Testis (tissue), 2 donors: ENCODE results near the gene GAA.

Experiments used
- CTCF ChIP-seq, 3 experiments: fragments of 450-650 bp in 2 of 3; fragments of 200-600 bp in 1 of 3; sonication (generic) in 1 of 3; IDR thresholded peaks; one replicate each; pipeline ENCODE4 v1.5.1; 2016 to 2019; ENCODE audit warnings: antibody characterized with exemption in 3 of 3, mild to moderate bottlenecking in 2 of 3, moderate library complexity in 1 of 3
- POLR2A ChIP-seq: fragments of 450-650 bp; IDR thresholded peaks from one replicate; pipeline ENCODE4 v1.6.1; 2017; ENCODE audit warnings: antibody characterized with exemption, mild to moderate bottlenecking, moderate library complexity

GRCh38 chr17:80071116-80071841 is 30.1 kb upstream of the GAA start:
- TF ChIP-seq POLR2A (no peak), CTCF (IDR thresholded peaks at IDR 0.05) (no peak)
